ENCODE data around the gene LRRC74A.
A peak's percentile ranks its signal among the peaks of the same experiment; 100 is the strongest.

The LRRC74A gene

GRCh38 chr14:76844223-76844622 lies 18.0 kb downstream of the LRRC74A start:
- DNase-seq (ENCODE audit: low read depth in 2 of 2, low spot score in 1 of 2) = peak in 1 of 2 donors; percentile 24

GRCh38 chr14:76846331-76847047 lies 20.3 kb downstream of the LRRC74A start:
- DNase-seq (ENCODE audit: low read depth in 2 of 2, low spot score in 1 of 2) = no peak

- no peak for DNase-seq (ENCODE audit: low read depth in 2 of 2, low spot score in 1 of 2)
Observed at GRCh38 chr14:76848879-76849278, 22.7 kb downstream of the LRRC74A start.

GRCh38 chr14:76855066-76855465 lies 28.9 kb downstream of the LRRC74A start:
- DNase-seq (ENCODE audit: low read depth in 2 of 2, low spot score in 1 of 2) = no peak

- no peak for DNase-seq (ENCODE audit: low read depth in 2 of 2, low spot score in 1 of 2)
Observed at GRCh38 chr14:76856769-76857168, 30.6 kb downstream of the LRRC74A start.

GRCh38 chr14:76861574-76862255 lies 35.5 kb downstream of the LRRC74A start:
- DNase-seq (ENCODE audit: low read depth in 2 of 2, low spot score in 1 of 2) = no peak

- DNase-seq (ENCODE audit: low read depth in 2 of 2, low spot score in 1 of 2) = no peak
Observed at GRCh38 chr14:76862546-76863282, 36.5 kb downstream of the LRRC74A start.

- DNase-seq (ENCODE audit: low read depth in 2 of 2, low spot score in 1 of 2) = no peak
Observed at GRCh38 chr14:76863724-76864407, 37.7 kb downstream of the LRRC74A start.

GRCh38 chr14:76866456-76866855 lies 40.2 kb downstream of the LRRC74A start:
- DNase-seq (ENCODE audit: low read depth in 2 of 2, low spot score in 1 of 2) = no peak

- DNase-seq (ENCODE audit: low read depth in 2 of 2, low spot score in 1 of 2) = no peak
Observed at GRCh38 chr14:76867516-76868453, 41.6 kb downstream of the LRRC74A start.

- no peak for DNase-seq (ENCODE audit: low read depth in 2 of 2, low spot score in 1 of 2)
Observed at GRCh38 chr14:76868454-76869170, 42.4 kb downstream of the LRRC74A start.

GRCh38 chr14:76870166-76870565 lies 44.0 kb downstream of the LRRC74A start:
- DNase-seq (ENCODE audit: low read depth in 2 of 2, low spot score in 1 of 2) = no peak

GRCh38 chr14:76872796-76873432 lies 46.7 kb downstream of the LRRC74A start:
- peak; percentile 36 to 49 for DNase-seq (ENCODE audit: low read depth in 2 of 2, low spot score in 1 of 2)

- no peak for DNase-seq (ENCODE audit: low read depth in 2 of 2, low spot score in 1 of 2)
Observed at GRCh38 chr14:76874734-76875133, 48.5 kb downstream of the LRRC74A start.

- DNase-seq (ENCODE audit: low read depth in 2 of 2, low spot score in 1 of 2) = peak in 1 of 2 donors; percentile 17
Observed at GRCh38 chr14:76876076-76876475, 49.9 kb downstream of the LRRC74A start.

GRCh38 chr14:76877871-76878270 lies 51.7 kb downstream of the LRRC74A start:
- DNase-seq (ENCODE audit: low read depth in 2 of 2, low spot score in 1 of 2) = no peak

- DNase-seq (ENCODE audit: low read depth in 2 of 2, low spot score in 1 of 2) = no peak
Observed at GRCh38 chr14:76880449-76880848, 54.2 kb downstream of the LRRC74A start.

- DNase-seq (ENCODE audit: low read depth in 2 of 2, low spot score in 1 of 2) = no peak
Observed at GRCh38 chr14:76881348-76881747, 55.1 kb downstream of the LRRC74A start.

GRCh38 chr14:76882651-76883050 lies 56.4 kb downstream of the LRRC74A start:
- no peak for DNase-seq (ENCODE audit: low read depth in 2 of 2, low spot score in 1 of 2)

Measured in stimulated activated CD8-positive, alpha-beta memory T cell treated with anti-CD3 and anti-CD28 coated beads, Interleukin-4, amount 100 ng/mL, for 1 hour (primary cell).